Progenitor cell of endocrine pancreas (in vitro differentiated cells): ENCODE data around the gene FBN1. TPM values are rescaled to one million over a fixed set of nuclear protein-coding genes. Genes with fewer than 3 reads are reported as not detected.

ENCODE experiments used
- DNase-seq: peaks from one replicate; pipeline ENCODE4 v3.0.0; 2021; ENCODE audit warnings: low spot score; ENCODE audit not compliant: unreplicated experiment
- H3K27ac Mint-ChIP-seq: 2 replicates; pipeline ENCODE4 v1.8.0; 2021; ENCODE audit warnings: mild to moderate bottlenecking, moderate library complexity, mixed read lengths
- H3K27me3 Mint-ChIP-seq: 2 replicates; pipeline ENCODE4 v1.8.0; 2021; ENCODE audit warnings: mixed read lengths
- H3K36me3 Mint-ChIP-seq: 2 replicates; pipeline ENCODE4 v1.8.0; 2022; ENCODE audit warnings: mixed read lengths; ENCODE audit not compliant: insufficient read depth
- H3K4me1 Mint-ChIP-seq: 2 replicates; pipeline ENCODE4 v1.8.0; 2021; ENCODE audit warnings: low read depth, mixed read lengths
- H3K4me3 Mint-ChIP-seq: 2 replicates; pipeline ENCODE4 v1.8.0; 2021; ENCODE audit warnings: low read depth, mild to moderate bottlenecking, moderate library complexity, mixed read lengths
- H3K9me3 Mint-ChIP-seq: 2 replicates; pipeline ENCODE4 v1.8.0; 2021; ENCODE audit warnings: low read depth, mixed read lengths
- CTCF ChIP-seq: fragments of 200-600 bp; sonication (generic); IDR thresholded peaks from one replicate; pipeline ENCODE4 v1.5.0; 2021; ENCODE audit warnings: antibody characterized with exemption, mild to moderate bottlenecking; ENCODE audit not compliant: unreplicated experiment
- total RNA-seq: library from RNA; stranded (reverse); gene quantifications from 2 replicates; pipeline ENCODE4 v1.2.1, GENCODE V29; 2021

The FBN1 gene
- total RNA-seq, 1 donor from 2014 or later, result 3.3 TPM

- TF ChIP-seq CTCF, result no peak
- H3K4me1 Mint-ChIP-seq, result no peaks in the 10 kb centered on the region
- no peaks in the 10 kb centered on the region for H3K36me3 Mint-ChIP-seq
- no peaks in the 10 kb centered on the region for H3K27me3 Mint-ChIP-seq
- DNase-seq, result no peak
- H3K27ac Mint-ChIP-seq, result no peak overlapping the region
- no peak overlapping the region for H3K4me3 Mint-ChIP-seq
- no peaks in the 10 kb centered on the region for H3K9me3 Mint-ChIP-seq
Measured at GRCh38 chr15:48603922-48604321, 41.6 kb downstream of the FBN1 start.

GRCh38 chr15:48603123-48603500 is 42.4 kb downstream of the FBN1 start:
- Mint-ChIP-seq H3K9me3 (no peaks in the 10 kb centered on the region), H3K27me3 (no peaks in the 10 kb centered on the region), H3K36me3 (no peaks in the 10 kb centered on the region), H3K27ac (no peak overlapping the region), H3K4me3 (no peak overlapping the region), H3K4me1 (no peaks in the 10 kb centered on the region)
- DNase-seq, result no peak
- TF ChIP-seq CTCF, result no peak

GRCh38 chr15:48602358-48603122 is 43.0 kb downstream of the FBN1 start:
- Mint-ChIP-seq H3K9me3 (no peaks in the 10 kb centered on the region), H3K27me3 (no peaks in the 10 kb centered on the region), H3K4me1 (no peaks in the 10 kb centered on the region), H3K36me3 (no peaks in the 10 kb centered on the region), H3K27ac (no peak overlapping the region), H3K4me3 (no peak overlapping the region)
- TF ChIP-seq CTCF, result no peak
- DNase-seq, result no peak

- H3K4me3 Mint-ChIP-seq, result no peak overlapping the region
- TF ChIP-seq CTCF, result no peak
- no peak overlapping the region for H3K27ac Mint-ChIP-seq
- no peaks in the 10 kb centered on the region for H3K4me1 Mint-ChIP-seq
- no peaks in the 10 kb centered on the region for H3K9me3 Mint-ChIP-seq
- DNase-seq, result no peak
- no peaks in the 10 kb centered on the region for H3K27me3 Mint-ChIP-seq
- no peaks in the 10 kb centered on the region for H3K36me3 Mint-ChIP-seq
Measured at GRCh38 chr15:48601095-48601494, 44.4 kb downstream of the FBN1 start.

GRCh38 chr15:48596841-48597240 is 48.7 kb downstream of the FBN1 start:
- Mint-ChIP-seq H3K27me3 (no peaks in the 10 kb centered on the region), H3K27ac (no peak overlapping the region), H3K9me3 (no peaks in the 10 kb centered on the region), H3K4me3 (no peak overlapping the region), H3K4me1 (peaks cover 5% of the 10 kb centered on the region), H3K36me3 (no peaks in the 10 kb centered on the region)
- TF ChIP-seq CTCF, result no peak
- DNase-seq, result no peak
